Astrocyte of the cerebellum (primary cell): ENCODE data around the gene GTF3C1.

Experiments used
- DNase-seq: peaks from one replicate; pipeline ENCODE4 v3.0.0-alpha.2; 2011; ENCODE audit warnings: low read depth
- H3K4me3 ChIP-seq: 2 replicates; pipeline ENCODE4 v1.5.1; 2011; ENCODE audit warnings: mild to moderate bottlenecking, low read depth, low read length, moderate library complexity
- CTCF ChIP-seq: IDR thresholded peaks from 2 replicates; pipeline ENCODE4 v1.5.1; 2012; ENCODE audit warnings: low read length, low read depth, moderate library complexity, mild to moderate bottlenecking; ENCODE audit errors: missing control alignments
- in situ Hi-C: cut with HindIII; loops from 2 replicates; pipeline ENCODE4 v1.10.0; 2017; ENCODE audit warnings: low sequenced_read_pairs

The GTF3C1 gene

GRCh38 chr16:27539120-27539519 lies 10.6 kb downstream of the GTF3C1 start:
- H3K4me3 ChIP-seq, result no peak overlapping the region
- in situ Hi-C loops, result no loop called here
- TF ChIP-seq CTCF, result no peak
- no peak for DNase-seq

- in situ Hi-C loops, result no loop called here
- no peak for TF ChIP-seq CTCF
- H3K4me3 ChIP-seq, result no peak overlapping the region
- no peak for DNase-seq
Measured at GRCh38 chr16:27538528-27538927, 11.2 kb downstream of the GTF3C1 start.

- in situ Hi-C loops, result no loop called here
- no peak for TF ChIP-seq CTCF
- H3K4me3 ChIP-seq, result no peak overlapping the region
- no peak for DNase-seq
Measured at GRCh38 chr16:27534256-27534655, 15.5 kb downstream of the GTF3C1 start.

GRCh38 chr16:27531826-27532800 lies 17.6 kb downstream of the GTF3C1 start:
- no peak overlapping the region for H3K4me3 ChIP-seq
- TF ChIP-seq CTCF, result no peak
- DNase-seq, result no peak
- in situ Hi-C loops, result no loop called here

- no peak for DNase-seq
Measured at GRCh38 chr16:27531186-27531585, 18.5 kb downstream of the GTF3C1 start.

GRCh38 chr16:27529962-27530361 lies 19.8 kb downstream of the GTF3C1 start:
- in situ Hi-C loops, result no loop called here
- TF ChIP-seq CTCF, result no peak
- peak; percentile 83 for DNase-seq
- no peak overlapping the region for H3K4me3 ChIP-seq

More at GRCh38 chr16:27531186-27531585, 18.5 kb downstream of the GTF3C1 start:
- no peak overlapping the region for H3K4me3 ChIP-seq
- in situ Hi-C loops, result no loop called here
- TF ChIP-seq CTCF, result no peak
